ENCODE data around the gene FNDC5.
"Not testable (repeated sequence)": the region's sequence is repeated elsewhere in the genome, so short reads cannot be mapped to it uniquely, and the experiment has no call there.

The FNDC5 gene

DNA sequence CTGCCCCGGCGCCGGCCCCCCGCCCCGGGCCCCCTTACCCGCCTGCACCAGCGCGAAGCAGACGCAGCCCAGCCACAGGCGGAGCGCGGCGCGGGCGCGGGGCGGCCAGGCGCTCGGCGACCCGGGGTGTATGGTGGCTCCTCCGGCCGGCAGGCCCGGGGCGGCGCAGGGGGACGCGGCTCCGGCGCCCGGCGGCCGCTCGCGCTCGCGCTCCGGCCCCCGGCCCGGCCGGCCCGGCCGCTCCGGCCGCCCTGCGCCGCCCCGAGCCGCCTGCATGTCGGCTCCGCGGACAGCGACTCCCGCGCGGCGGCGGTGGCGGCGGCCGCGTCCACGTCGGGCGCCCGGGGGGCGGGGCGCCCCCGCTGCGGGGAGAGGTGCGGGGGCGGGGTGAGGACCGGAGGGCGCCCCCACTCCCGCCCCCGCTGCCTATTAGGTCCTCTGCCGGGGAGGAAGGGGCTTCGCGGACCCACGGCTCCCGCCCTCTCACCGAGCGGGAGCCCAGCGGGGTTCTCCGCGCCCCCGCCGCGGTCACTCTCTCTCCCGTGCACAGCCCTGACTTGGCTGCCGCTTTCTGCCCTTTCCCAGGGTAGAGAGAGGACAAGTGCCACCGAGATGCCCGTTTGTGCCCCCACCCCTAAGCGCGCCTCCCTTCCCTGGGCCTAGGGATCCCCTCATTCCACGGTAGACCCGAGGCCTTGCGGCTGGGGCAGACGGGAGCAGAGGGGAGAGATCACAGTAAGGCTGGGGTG lies at the start of gene FNDC5:
Gene FNDC5 (minus strand): TSS at position 298 of the 749 bp plus-strand sequence.
- DNase-seq = peak in 1 of 14 donors; percentile 25

- no peak for DNase-seq
Observed at GRCh38 chr1:32919811-32920733, 49.4 kb upstream of the FNDC5 start.

- DNase-seq = no peak
Observed at GRCh38 chr1:32918179-32918578, 47.5 kb upstream of the FNDC5 start.

DNA sequence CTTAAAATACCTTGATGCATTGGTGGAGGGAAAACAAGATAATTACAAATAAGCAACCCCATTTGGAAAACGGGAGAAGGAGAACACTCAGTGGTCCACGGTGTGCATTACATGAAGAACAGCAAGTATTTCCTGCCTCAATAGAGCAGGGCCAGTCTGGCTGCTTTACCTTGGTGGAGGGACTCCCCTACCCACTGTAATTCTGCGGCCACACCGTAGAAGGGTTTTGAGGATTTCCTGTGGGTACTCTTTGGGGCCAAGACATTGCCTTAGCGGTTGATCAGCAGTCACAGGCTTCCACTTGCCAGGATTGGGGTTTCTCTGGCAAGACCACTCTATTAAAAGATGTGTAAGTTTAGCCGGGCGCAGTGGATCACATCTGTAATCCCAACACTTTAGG lies 46.8 kb upstream of the FNDC5 start:
- DNase-seq = no peak

DNA sequence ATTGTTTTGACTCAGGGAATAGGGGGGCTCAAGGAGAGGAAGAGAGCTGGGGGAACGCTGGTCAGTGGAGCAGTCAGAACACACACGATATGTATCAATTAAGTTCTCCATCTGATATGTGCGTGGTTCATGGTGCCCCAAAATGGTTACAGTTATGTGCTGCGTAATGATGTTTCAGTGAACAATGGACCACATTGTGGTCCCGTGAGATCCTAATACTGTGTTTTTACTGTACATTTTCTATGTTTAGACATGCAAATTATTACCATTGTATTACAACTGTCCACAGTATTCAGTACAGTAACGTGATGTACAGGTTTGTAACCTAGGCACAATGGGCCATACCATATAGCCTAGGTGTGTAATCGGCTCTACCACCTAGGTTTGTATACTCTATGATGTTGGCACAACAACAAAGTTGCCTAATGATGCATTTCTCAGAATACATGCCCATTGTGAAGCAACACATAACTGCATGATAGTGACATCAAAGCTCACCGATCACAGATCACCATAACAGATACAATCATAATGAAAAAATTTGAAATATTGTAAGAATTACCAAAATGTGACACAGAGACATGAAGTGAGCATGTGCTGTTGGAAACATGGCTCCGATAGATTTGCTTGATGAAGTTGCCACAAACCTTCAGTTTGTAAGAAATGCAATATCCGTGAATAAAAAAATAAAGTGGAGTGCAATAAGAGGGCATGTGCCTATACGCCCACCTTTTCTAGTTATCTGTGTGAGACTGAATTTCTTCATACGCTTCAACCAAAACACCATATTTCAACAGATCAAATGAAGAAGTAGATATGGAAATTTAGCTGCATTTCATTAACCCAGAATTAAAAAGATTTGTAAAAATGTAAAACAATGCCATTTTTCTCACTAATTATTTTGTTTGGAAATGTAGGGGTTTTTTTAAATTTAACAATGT lies 45.3 kb upstream of the FNDC5 start:
- DNase-seq = no peak

DNA sequence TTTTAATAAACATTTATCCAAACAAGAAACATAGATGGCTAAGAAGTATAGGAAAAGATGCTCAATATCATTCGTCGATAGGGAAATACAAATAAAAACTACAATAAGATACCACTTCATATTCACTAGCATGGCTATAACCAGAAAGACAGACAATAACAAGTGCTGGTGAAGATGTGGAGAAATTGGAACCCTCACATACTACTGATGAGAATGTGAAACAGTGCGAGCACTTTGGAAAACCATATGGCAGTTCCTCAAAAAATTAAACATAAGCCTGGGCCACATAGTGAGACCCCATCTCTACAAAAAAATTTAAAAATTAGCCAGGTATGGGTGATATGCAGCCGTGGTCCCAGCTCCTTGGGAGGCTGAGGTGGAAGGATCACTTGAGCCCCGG lies 39.6 kb upstream of the FNDC5 start:
- no peak for DNase-seq

DNA sequence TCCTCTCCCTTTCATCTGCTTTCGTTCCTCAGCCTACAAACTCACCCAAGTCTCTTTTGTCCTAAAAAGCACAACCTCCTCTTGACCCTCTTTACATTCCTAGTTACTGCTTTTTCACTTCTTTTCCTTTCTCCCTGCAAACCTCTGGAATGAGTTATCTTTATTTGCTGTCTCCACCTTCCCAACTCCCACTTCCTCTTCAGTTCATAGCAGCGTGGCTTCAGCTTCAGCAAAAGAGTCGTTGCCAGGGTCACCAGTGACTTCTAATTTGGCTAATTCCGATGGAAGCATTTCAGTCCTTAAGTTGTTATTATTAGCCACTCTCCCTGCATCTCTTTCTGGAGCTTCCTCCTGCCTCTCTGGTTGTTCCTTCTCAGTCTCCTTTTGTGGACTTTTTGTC lies 36.7 kb upstream of the FNDC5 start:
- DNase-seq = no peak

- DNase-seq = no peak
Observed at GRCh38 chr1:32906654-32907053, 35.9 kb upstream of the FNDC5 start.

GRCh38 chr1:32905588-32905987 lies 34.9 kb upstream of the FNDC5 start:
- not testable (repeated sequence) for DNase-seq

DNA sequence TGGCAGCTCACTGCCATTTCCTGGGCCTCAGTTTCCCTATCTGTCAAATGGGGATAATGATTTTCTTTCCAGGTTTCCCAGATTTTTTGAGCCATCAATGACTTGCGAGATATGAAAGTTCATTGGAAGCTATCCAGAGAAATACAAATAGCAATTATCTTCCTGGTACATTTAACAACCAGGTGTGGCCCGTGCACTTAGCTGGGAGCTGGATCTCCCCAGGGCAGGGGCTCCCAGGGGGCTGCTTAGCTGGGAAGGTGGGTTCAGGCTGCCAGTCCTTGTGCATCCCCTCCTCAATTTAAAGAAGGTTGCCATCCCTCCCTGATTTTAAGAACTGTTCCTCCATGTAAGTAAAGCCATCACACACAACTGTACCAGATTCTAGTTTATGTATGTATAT lies 34.1 kb upstream of the FNDC5 start:
- no peak for DNase-seq

DNA sequence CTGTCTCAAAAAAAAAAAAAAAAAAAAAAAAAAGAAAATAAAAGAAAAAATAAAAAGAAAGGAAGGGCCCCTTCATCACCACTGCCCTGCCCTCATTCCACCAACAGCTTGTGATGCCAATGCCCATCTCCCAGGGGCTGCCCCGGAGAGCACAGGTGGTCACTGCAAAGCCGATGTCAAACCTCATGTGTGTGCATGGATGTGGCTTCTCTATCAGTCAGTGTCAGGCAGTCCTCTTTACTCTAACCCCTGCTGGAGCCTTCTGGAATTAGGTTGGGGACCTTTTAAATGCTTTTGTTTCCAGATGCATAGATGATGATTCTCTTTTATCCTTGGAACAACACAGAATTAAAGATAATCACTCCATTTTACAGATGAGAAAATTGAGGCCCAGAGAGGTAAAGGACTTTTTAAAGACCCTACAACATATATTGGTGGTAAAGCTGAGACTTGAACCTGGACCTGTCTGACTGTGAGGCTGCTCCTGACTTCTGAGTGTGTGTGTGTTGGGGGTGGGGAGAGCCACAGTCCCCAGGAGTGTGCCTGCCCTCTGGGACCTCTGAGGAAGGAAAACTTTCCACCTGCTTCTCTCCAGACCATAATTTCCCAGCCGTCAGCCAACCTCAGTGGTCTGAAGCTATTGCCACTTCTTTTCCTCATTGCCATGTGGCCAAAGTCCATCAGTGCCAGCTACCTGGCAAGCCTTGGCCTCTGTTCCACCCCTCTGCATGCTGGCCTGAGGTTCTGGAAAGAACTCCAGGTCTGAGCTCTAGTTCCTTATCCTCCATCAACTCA lies 33.5 kb upstream of the FNDC5 start:
- peak in 1 of 14 donors; percentile 62 for DNase-seq

GRCh38 chr1:32902535-32902920 lies 31.8 kb upstream of the FNDC5 start:
- DNase-seq = no peak

DNA sequence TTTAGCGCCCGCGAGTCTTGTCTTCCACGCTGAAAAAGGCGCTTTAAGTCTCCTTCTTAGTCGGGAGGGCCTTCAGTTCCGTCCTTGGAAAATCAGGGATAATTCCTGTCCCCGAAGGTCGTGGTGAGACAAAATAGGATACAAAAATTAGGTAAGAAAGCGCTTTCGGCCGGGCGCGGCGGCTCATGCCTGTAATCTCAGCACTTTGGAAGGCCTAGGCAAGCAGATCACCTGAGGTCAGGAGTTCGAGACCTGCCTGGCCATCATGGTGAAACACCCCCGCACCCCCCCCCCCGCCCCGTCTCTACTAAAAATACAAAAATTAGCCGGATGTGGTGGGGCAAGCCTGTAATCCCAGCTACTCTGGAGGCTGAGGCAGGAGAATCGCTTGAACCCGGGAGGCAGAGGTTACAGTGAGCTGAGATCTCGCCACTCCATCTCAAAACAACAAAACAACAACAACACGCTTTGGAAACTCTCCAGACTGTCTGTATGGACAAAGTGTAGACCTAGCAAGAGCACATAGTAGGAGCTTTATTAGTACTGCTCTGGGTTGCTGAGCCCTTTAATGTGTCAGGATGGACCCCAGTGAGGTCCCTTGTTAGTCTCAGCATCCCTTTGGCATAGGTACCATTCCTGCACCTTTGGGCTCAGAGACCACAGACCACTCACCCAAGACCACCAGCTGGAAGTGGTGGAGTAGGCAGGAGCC lies 31.3 kb upstream of the FNDC5 start:
- DNase-seq = no peak

- peak in 3 of 14 donors; percentile 29 to 52 (median 48) for DNase-seq
Observed at GRCh38 chr1:32900956-32901822, 30.5 kb upstream of the FNDC5 start, which contains the start of gene TMEM54. TMEM54 (minus strand) TSS chr1:32901389; CDS start chr1:32901238, 151 bp downstream.

DNA sequence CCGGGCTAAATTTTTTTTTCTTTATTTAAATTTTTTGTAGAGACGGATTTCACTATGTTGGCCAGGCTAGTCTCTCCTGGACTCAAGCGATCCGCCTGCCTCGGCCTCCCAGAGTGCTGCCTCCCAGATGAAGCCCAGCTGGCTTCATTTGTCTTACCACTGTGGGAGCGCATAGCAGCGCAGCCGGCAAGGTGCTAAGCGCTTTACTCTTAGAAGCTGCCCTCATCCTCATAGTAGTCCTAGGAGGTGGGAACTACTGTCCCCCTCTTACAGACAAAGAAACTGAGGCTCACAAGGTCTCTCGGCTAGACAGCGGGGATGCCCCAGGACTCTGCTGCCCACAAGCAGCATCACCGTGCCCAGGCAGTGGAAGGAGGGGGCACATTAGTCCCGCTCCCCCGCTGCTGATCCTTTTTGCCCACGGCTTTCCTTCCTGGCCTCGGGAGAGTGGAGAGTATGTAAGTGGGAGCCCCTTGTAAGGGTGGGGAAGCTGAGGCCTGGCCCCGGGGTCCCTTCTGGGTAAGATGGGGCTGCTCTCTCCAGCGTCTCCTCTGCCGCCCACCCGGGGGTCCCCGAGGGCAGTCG lies 29.8 kb upstream of the FNDC5 start:
- no peak for DNase-seq

DNA sequence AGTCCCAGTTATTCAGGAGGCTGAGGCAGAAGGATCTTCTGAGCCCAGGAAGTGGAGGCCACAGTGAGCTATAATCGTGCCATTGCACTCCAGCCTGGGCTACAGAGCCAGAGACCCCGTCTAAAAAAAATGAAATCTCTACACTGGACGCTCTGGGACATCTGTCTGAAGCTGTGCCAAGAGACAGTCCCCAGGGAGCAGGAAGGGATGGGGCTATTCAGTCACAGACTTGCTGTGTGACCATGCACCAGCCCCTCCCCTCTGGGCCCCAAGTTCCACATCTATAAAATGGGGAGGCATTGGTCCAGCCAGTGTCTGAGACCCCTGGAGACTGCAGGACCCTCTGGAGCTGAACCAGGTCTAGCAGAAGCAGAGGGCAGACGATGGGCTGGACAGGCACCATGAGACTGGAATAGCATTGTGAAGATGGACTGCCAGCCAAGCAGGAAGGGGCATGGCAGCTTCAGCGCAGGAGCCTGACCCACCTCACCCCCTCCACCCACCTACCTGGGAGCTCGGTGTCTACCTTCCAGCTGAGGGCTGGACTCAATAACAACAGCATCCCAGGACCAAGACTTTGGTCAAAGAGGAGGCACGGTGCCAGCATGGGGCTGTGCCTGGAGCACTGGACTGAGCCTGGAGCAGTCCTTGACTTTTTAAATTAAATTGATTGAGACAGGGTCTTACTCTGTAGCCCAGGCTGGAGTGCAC lies 29.0 kb upstream of the FNDC5 start:
- no peak for DNase-seq

DNA sequence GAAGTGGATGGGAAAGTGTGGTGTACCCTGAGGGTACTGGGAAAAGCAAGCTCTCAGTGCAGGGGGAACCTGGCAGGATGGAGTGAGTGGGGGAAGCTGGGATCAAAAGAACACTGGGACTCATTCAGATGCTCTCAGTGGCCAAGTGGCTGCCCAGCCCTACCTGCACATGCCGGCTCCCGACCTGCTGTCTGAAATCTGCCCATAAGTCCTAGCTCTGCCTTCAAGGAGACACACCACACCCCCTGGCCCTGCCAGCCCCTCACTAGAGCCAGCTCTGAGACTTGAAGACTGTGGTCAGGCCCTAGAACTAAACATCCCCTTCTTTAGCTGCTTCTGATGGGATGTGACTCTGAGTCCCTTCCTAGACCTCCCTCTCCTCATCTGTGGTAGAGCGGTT lies 28.2 kb upstream of the FNDC5 start:
- DNase-seq = no peak

DNA sequence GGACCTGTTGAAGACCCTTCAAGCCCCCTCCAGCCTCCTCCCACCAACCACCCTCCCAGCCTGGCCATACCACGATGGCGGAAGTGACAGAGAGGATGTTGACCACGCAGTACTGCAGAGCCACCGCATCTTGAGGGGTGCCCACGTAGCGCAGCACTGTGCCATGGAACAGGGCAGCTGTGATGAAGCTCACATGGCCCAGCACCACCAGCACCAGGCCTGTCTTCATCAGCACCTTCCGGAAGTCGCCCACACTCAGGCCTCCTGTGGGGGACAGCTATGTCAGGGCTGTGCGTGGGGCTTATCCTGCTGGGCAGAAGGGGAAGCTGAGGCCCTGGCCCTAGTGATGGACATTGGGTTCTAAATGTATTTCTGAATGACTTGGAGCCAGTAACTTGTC lies 27.3 kb upstream of the FNDC5 start:
- DNase-seq = no peak

Measured in C1 segment of cervical spinal cord (tissue), 14 donors.